Neural cell (in vitro differentiated cells): ENCODE measurements around the gene ITGB1BP1. TPM values are rescaled to one million over a fixed set of nuclear protein-coding genes. Genes with fewer than 3 reads are reported as not detected.

Source experiments
- H2AFZ ChIP-seq: fragments of 200-600, 300-800 bp; sonication (generic), shearing (Covaris generic); 2 replicates; pipeline ENCODE4 v1.6.0; 2014; ENCODE audit warnings: low read depth, mild to moderate bottlenecking, antibody characterized with exemption, low read length, moderate library complexity
- H3F3A ChIP-seq: fragments of 200-600 bp; shearing (Covaris generic); 2 replicates; pipeline ENCODE4 v1.6.1; 2016; ENCODE audit warnings: mild to moderate bottlenecking, moderate library complexity, mixed read lengths, antibody characterized with exemption, low read length; ENCODE audit not compliant: insufficient read depth, poor library complexity, severe bottlenecking
- H3K27ac ChIP-seq: fragments of 200-600, 300-800 bp; sonication (generic), shearing (Covaris generic); 2 replicates; pipeline ENCODE4 v1.5.1; 2014; ENCODE audit warnings: mild to moderate bottlenecking, low read length, moderate library complexity
- H3K27me3 ChIP-seq: fragments of 300-800, 200-600 bp; sonication (generic), shearing (Covaris generic); 2 replicates; pipeline ENCODE4 v1.6.0; 2014; ENCODE audit warnings: mild to moderate bottlenecking, low read depth, low read length, moderate library complexity; ENCODE audit not compliant: insufficient read depth
- H3K36me3 ChIP-seq: fragments of 300-800, 200-600 bp; sonication (generic), shearing (Covaris generic); 2 replicates; pipeline ENCODE4 v1.5.1; 2014; ENCODE audit warnings: mild to moderate bottlenecking, antibody characterized with exemption, low read length, moderate library complexity; ENCODE audit not compliant: insufficient read depth
- H3K4me2 ChIP-seq: fragments of 300-800, 200-600 bp; sonication (generic), shearing (Covaris generic); 2 replicates; pipeline ENCODE4 v1.6.0; 2014; ENCODE audit warnings: mild to moderate bottlenecking, low read length
- H3K4me3 ChIP-seq: fragments of 300-800, 200-600 bp; sonication (generic), shearing (Covaris generic); 2 replicates; pipeline ENCODE4 v1.5.1; 2014; ENCODE audit warnings: mild to moderate bottlenecking, low read length, moderate library complexity
- H3K79me2 ChIP-seq: fragments of 200-600 bp; shearing (Covaris generic); replicated peaks from 2 replicates; pipeline ENCODE4 v1.6.0; 2014; ENCODE audit warnings: mild to moderate bottlenecking, low read length, moderate library complexity; ENCODE audit not compliant: insufficient read depth
- H3K9ac ChIP-seq: fragments of 300-800, 200-600 bp; sonication (generic), shearing (Covaris generic); 2 replicates; pipeline ENCODE4 v1.6.1; 2016; ENCODE audit warnings: mild to moderate bottlenecking, low read length, mixed read lengths
- H3K9me2 ChIP-seq: fragments of 200-600 bp; shearing (Covaris generic); 2 replicates; pipeline ENCODE4 v1.6.1; 2016; ENCODE audit warnings: mild to moderate bottlenecking, low read length, mixed read lengths; ENCODE audit not compliant: insufficient read depth
- H3K9me3 ChIP-seq: fragments of 200-600, 300-800 bp; sonication (generic), shearing (Covaris generic); 2 replicates; pipeline ENCODE4 v1.6.1; 2016; ENCODE audit warnings: mild to moderate bottlenecking, mixed run types, low read length, moderate library complexity, mixed read lengths
- H4K20me1 ChIP-seq: fragments of 200-600 bp; shearing (Covaris generic); 2 replicates; pipeline ENCODE4 v1.6.1; 2016; ENCODE audit warnings: mild to moderate bottlenecking, mixed run types; ENCODE audit not compliant: insufficient read depth
- EP300 ChIP-seq: fragments of 450-650 bp; conservative IDR thresholded peaks from 2 replicates; pipeline ENCODE4 v1.6.1; 2014; ENCODE audit warnings: antibody characterized with exemption, mild to moderate bottlenecking, moderate library complexity; ENCODE audit not compliant: poor library complexity, severe bottlenecking
- EZH2 ChIP-seq: fragments of 200-600, 300-800 bp; shearing (Covaris generic), sonication (generic); IDR thresholded peaks from 2 replicates; pipeline ENCODE4 v1.6.1; 2014; ENCODE audit warnings: antibody characterized with exemption, low read length, borderline replicate concordance, mild to moderate bottlenecking; ENCODE audit not compliant: insufficient read depth, poor library complexity, severe bottlenecking
- MXI1 ChIP-seq: fragments of 450-650 bp; conservative IDR thresholded peaks from 2 replicates; pipeline ENCODE4 v1.6.1; 2014; ENCODE audit warnings: antibody characterized with exemption, mild to moderate bottlenecking; ENCODE audit not compliant: poor library complexity, severe bottlenecking
- RAD21 ChIP-seq: fragments of 450-650 bp; conservative IDR thresholded peaks from 2 replicates; pipeline ENCODE4 v1.6.1; 2014; ENCODE audit warnings: antibody characterized with exemption, mild to moderate bottlenecking, moderate library complexity
- SMC3 ChIP-seq: fragments of 450-650 bp; conservative IDR thresholded peaks from 2 replicates; pipeline ENCODE4 v1.6.1; 2014; ENCODE audit warnings: antibody characterized with exemption, mild to moderate bottlenecking, moderate library complexity; ENCODE audit not compliant: poor library complexity
- TAF1 ChIP-seq: IDR thresholded peaks from 2 replicates; pipeline ENCODE4 v1.6.1; 2012; ENCODE audit warnings: low read depth
- polyA plus RNA-seq: library from polyadenylated mRNA; depleted of rRNA; stranded (reverse); fragments of >200 nt; gene quantifications from 2 replicates; pipeline ENCODE4 v1.2.3, GENCODE V29; 2014
- TF ChIP-seq, protein P1 (sequence below): IDR thresholded peaks from 2 replicates; pipeline ENCODE4 v1.6.1; 2012; ENCODE audit warnings: borderline replicate concordance
- TF ChIP-seq, protein P2 (sequence below): fragments of 450-650 bp; IDR thresholded peaks from 2 replicates; pipeline ENCODE4 v1.5.1; 2014; ENCODE audit warnings: antibody characterized with exemption, mild to moderate bottlenecking, moderate library complexity; ENCODE audit not compliant: poor library complexity, severe bottlenecking

The ITGB1BP1 gene
- polyA plus RNA-seq, 1 donor from 2014 or later = 98.0 TPM

DNA sequence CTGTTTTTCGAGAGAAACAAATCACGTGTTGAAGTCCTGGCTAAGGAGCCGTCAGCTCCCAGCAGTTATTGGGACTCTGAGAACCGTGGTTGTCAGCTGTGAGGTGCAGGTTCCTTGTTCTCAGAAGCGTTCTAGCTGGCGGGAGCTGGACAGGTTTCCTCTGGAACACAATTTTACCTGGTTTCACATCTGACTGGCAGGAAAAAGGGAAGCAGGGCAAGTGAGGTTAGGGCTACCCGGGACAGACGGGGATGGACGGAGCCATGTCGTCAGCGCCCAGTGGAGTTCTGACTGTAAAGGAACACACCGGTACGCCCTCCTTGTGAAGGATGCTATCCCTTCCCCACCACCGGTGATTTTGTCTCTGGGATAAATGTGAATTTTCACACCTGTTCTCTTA lies 26.1 kb downstream of the ITGB1BP1 start:
- no peak overlapping the region for H3K27ac ChIP-seq
- no peaks in the 10 kb centered on the region for H3K79me2 ChIP-seq
- H4K20me1 ChIP-seq = no peaks in the 10 kb centered on the region
- H3K9ac ChIP-seq = no peak overlapping the region
- H2AFZ ChIP-seq = no peak overlapping the region
- TF ChIP-seq TAF1 = no peak
- no peaks in the 10 kb centered on the region for H3K27me3 ChIP-seq
- H3K4me2 ChIP-seq = no peak overlapping the region
- no peaks in the 10 kb centered on the region for H3K9me3 ChIP-seq
- H3K9me2 ChIP-seq = no peaks in the 10 kb centered on the region
- no peak overlapping the region for H3K4me3 ChIP-seq
- H3F3A ChIP-seq = no peaks in the 10 kb centered on the region
- H3K36me3 ChIP-seq = no peaks in the 10 kb centered on the region

- Histone ChIP-seq H4K20me1 (no peaks in the 10 kb centered on the region), H3F3A (no peaks in the 10 kb centered on the region), H3K4me3 (no peak overlapping the region), H3K27me3 (no peaks in the 10 kb centered on the region), H2AFZ (no peak overlapping the region), H3K9me2 (no peaks in the 10 kb centered on the region), H3K79me2 (no peaks in the 10 kb centered on the region), H3K4me2 (no peak overlapping the region), H3K9ac (no peak overlapping the region), H3K36me3 (no peaks in the 10 kb centered on the region), H3K27ac (no peak overlapping the region), H3K9me3 (no peaks in the 10 kb centered on the region)
- no peak for TF ChIP-seq RAD21
- TF ChIP-seq, protein P1, sequence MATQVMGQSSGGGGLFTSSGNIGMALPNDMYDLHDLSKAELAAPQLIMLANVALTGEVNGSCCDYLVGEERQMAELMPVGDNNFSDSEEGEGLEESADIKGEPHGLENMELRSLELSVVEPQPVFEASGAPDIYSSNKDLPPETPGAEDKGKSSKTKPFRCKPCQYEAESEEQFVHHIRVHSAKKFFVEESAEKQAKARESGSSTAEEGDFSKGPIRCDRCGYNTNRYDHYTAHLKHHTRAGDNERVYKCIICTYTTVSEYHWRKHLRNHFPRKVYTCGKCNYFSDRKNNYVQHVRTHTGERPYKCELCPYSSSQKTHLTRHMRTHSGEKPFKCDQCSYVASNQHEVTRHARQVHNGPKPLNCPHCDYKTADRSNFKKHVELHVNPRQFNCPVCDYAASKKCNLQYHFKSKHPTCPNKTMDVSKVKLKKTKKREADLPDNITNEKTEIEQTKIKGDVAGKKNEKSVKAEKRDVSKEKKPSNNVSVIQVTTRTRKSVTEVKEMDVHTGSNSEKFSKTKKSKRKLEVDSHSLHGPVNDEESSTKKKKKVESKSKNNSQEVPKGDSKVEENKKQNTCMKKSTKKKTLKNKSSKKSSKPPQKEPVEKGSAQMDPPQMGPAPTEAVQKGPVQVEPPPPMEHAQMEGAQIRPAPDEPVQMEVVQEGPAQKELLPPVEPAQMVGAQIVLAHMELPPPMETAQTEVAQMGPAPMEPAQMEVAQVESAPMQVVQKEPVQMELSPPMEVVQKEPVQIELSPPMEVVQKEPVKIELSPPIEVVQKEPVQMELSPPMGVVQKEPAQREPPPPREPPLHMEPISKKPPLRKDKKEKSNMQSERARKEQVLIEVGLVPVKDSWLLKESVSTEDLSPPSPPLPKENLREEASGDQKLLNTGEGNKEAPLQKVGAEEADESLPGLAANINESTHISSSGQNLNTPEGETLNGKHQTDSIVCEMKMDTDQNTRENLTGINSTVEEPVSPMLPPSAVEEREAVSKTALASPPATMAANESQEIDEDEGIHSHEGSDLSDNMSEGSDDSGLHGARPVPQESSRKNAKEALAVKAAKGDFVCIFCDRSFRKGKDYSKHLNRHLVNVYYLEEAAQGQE = no peak
- no peak for TF ChIP-seq EZH2
- TF ChIP-seq TAF1 = no peak
- TF ChIP-seq MXI1 = no peak
- no peak for TF ChIP-seq SMC3
- TF ChIP-seq, protein P2, sequence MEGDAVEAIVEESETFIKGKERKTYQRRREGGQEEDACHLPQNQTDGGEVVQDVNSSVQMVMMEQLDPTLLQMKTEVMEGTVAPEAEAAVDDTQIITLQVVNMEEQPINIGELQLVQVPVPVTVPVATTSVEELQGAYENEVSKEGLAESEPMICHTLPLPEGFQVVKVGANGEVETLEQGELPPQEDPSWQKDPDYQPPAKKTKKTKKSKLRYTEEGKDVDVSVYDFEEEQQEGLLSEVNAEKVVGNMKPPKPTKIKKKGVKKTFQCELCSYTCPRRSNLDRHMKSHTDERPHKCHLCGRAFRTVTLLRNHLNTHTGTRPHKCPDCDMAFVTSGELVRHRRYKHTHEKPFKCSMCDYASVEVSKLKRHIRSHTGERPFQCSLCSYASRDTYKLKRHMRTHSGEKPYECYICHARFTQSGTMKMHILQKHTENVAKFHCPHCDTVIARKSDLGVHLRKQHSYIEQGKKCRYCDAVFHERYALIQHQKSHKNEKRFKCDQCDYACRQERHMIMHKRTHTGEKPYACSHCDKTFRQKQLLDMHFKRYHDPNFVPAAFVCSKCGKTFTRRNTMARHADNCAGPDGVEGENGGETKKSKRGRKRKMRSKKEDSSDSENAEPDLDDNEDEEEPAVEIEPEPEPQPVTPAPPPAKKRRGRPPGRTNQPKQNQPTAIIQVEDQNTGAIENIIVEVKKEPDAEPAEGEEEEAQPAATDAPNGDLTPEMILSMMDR = no peak
These were observed 28.5 kb downstream of the ITGB1BP1 start for GRCh38 chr2:9394816-9395215.

GRCh38 chr2:9392898-9393765 lies 30.2 kb downstream of the ITGB1BP1 start:
- H3K4me3 ChIP-seq = no peak overlapping the region
- H3K27me3 ChIP-seq = no peaks in the 10 kb centered on the region
- H3F3A ChIP-seq = no peaks in the 10 kb centered on the region
- TF ChIP-seq RAD21 = no peak
- TF ChIP-seq, protein P2 = no peak
- TF ChIP-seq, protein P1 = no peak
- TF ChIP-seq SMC3 = no peak
- TF ChIP-seq EP300 = no peak
- H3K9me2 ChIP-seq = no peaks in the 10 kb centered on the region
- no peaks in the 10 kb centered on the region for H3K79me2 ChIP-seq
- no peaks in the 10 kb centered on the region for H3K36me3 ChIP-seq
- H3K4me2 ChIP-seq = no peak overlapping the region
- H3K27ac ChIP-seq = no peak overlapping the region
- no peaks in the 10 kb centered on the region for H4K20me1 ChIP-seq
- no peaks in the 10 kb centered on the region for H3K9me3 ChIP-seq
- no peak overlapping the region for H3K9ac ChIP-seq
- H2AFZ ChIP-seq = no peak overlapping the region
